Hepatocyte (in vitro differentiated cells): ENCODE data around the gene TTC28. TPM values are rescaled to one million over a fixed set of nuclear protein-coding genes. Genes with fewer than 3 reads are reported as not detected.
A peak's percentile ranks its signal among the peaks of the same experiment; 100 is the strongest.

Source experiments
- DNase-seq: peaks from one replicate; pipeline ENCODE4 v3.0.0-alpha.2; 2016; ENCODE audit warnings: low spot score
- H2AFZ ChIP-seq: fragments of 200-600 bp; sonication (generic); 2 replicates; pipeline ENCODE4 v1.6.0; 2016; ENCODE audit warnings: antibody characterized with exemption, mild to moderate bottlenecking
- H3K27ac ChIP-seq: fragments of 200-600 bp; sonication (generic); 2 replicates; pipeline ENCODE4 v1.5.1; 2016; ENCODE audit warnings: mild to moderate bottlenecking
- H3K27me3 ChIP-seq: fragments of 200-600 bp; sonication (generic); 2 replicates; pipeline ENCODE4 v1.6.1; 2016
- H3K36me3 ChIP-seq: fragments of 200-600 bp; sonication (generic); replicated peaks from 2 replicates; pipeline ENCODE4 v1.5.1; 2016; ENCODE audit warnings: low read depth; ENCODE audit not compliant: insufficient read depth
- H3K4me1 ChIP-seq: fragments of 200-600 bp; sonication (generic); 2 replicates; pipeline ENCODE4 v1.5.1; 2016; ENCODE audit warnings: mild to moderate bottlenecking, moderate library complexity; ENCODE audit not compliant: insufficient read depth
- H3K4me2 ChIP-seq: fragments of 200-600 bp; sonication (generic); 2 replicates; pipeline ENCODE4 v1.6.0; 2016
- H3K4me3 ChIP-seq: fragments of 200-600 bp; sonication (generic); 2 replicates; pipeline ENCODE4 v1.5.1; 2016; ENCODE audit warnings: mild to moderate bottlenecking
- H3K79me2 ChIP-seq: fragments of 200-600 bp; sonication (generic); 2 replicates; pipeline ENCODE4 v1.6.0; 2017; ENCODE audit warnings: mild to moderate bottlenecking
- H3K9me2 ChIP-seq: fragments of 200-600 bp; sonication (generic); replicated peaks from 2 replicates; pipeline ENCODE4 v1.6.0; 2017; ENCODE audit warnings: mild to moderate bottlenecking; ENCODE audit not compliant: insufficient read depth
- H3K9me3 ChIP-seq: fragments of 200-600 bp; sonication (generic); 2 replicates; pipeline ENCODE4 v1.5.1; 2016; ENCODE audit warnings: low read depth, mild to moderate bottlenecking
- H4K20me1 ChIP-seq: fragments of 200-600 bp; sonication (generic); 2 replicates; pipeline ENCODE4 v1.6.0; 2016; ENCODE audit warnings: mild to moderate bottlenecking; ENCODE audit not compliant: insufficient read depth, poor library complexity, severe bottlenecking
- EZH2 ChIP-seq: fragments of 200-600 bp; sonication (generic); IDR thresholded peaks from 2 replicates; pipeline ENCODE4 v1.6.1; 2016; ENCODE audit warnings: antibody characterized with exemption, mild to moderate bottlenecking, borderline replicate concordance
- EZH2phosphoT487 ChIP-seq: fragments of 200-600 bp; sonication (generic); IDR thresholded peaks from one replicate; pipeline ENCODE4 v1.6.1; 2018; ENCODE audit warnings: antibody characterized with exemption, mild to moderate bottlenecking, low read depth, moderate library complexity; ENCODE audit not compliant: unreplicated experiment, severe bottlenecking
- WGBS: methylation state at CpG from one replicate; pipeline ENCODE4 v1.1.6; 2016; ENCODE audit warnings: low lambda C conversion rate; ENCODE audit errors: missing lambda C conversion rate; 5-methylcytosine and 5-hydroxymethylcytosine counted together
- polyA plus RNA-seq: library from polyadenylated mRNA; unstranded; fragments of >200 nt; fragmentation: Nextera tagmentation; extraction: Ambion mirVana; gene quantifications from 2 replicates; pipeline ENCODE4 v1.2.1, GENCODE V29; 2016
- total RNA-seq: library from RNA; depleted of rRNA; stranded (reverse); fragments of >200 nt; gene quantifications from 2 replicates; pipeline ENCODE4 v1.2.3, GENCODE V29; 2014
- TF ChIP-seq, protein P1 (sequence below): fragments of 200-600 bp; sonication (generic); IDR thresholded peaks from 2 replicates; pipeline ENCODE4 v1.5.1; 2016; ENCODE audit warnings: antibody characterized with exemption, mild to moderate bottlenecking; ENCODE audit not compliant: poor library complexity

TTC28 gene
- total and polyA plus RNA-seq, 2 experiments from 2014 or later, result 14.7 to 30.4 TPM

DNA sequence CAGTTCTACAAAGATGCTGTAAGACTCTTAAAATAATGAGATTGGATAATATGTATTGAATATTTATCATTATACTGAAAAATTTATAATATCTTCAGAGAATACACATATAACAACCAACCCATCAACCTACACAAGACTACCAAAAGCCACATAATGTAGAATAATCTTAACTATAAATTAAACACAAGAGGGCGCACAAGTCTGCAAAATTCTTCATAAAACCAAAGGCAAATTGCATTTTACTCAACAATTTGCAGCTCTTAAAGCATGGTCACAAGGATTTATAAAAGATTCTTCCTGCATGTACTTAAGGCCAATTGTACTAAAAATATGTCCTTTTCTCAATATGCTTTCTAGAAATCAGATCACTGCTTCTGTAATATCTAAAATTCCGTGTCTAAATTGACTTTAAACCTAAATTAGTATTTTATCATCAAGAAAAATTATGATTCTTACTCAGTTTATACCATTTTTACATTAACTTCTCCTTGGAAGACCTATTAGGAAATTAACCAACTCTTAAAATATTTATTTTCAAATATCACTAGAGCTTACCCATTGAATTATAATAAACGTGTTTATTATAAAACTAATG, 79.0 kb downstream of the TTC28 start:
- H3K4me3 ChIP-seq, result no peak overlapping the region
- no peak overlapping the region for H3K4me2 ChIP-seq
- H3K36me3 ChIP-seq, result no peaks in the 10 kb centered on the region
- no peaks in the 10 kb centered on the region for H3K9me3 ChIP-seq
- TF ChIP-seq, protein P1, sequence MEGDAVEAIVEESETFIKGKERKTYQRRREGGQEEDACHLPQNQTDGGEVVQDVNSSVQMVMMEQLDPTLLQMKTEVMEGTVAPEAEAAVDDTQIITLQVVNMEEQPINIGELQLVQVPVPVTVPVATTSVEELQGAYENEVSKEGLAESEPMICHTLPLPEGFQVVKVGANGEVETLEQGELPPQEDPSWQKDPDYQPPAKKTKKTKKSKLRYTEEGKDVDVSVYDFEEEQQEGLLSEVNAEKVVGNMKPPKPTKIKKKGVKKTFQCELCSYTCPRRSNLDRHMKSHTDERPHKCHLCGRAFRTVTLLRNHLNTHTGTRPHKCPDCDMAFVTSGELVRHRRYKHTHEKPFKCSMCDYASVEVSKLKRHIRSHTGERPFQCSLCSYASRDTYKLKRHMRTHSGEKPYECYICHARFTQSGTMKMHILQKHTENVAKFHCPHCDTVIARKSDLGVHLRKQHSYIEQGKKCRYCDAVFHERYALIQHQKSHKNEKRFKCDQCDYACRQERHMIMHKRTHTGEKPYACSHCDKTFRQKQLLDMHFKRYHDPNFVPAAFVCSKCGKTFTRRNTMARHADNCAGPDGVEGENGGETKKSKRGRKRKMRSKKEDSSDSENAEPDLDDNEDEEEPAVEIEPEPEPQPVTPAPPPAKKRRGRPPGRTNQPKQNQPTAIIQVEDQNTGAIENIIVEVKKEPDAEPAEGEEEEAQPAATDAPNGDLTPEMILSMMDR, result peak; percentile 76
- no peak for TF ChIP-seq EZH2phosphoT487
- H3K27me3 ChIP-seq, result no peaks in the 10 kb centered on the region
- no peaks in the 10 kb centered on the region for H3K4me1 ChIP-seq
- DNase-seq, result peak; percentile 73
- no peaks in the 10 kb centered on the region for H4K20me1 ChIP-seq
- H3K27ac ChIP-seq, result no peak overlapping the region
- H2AFZ ChIP-seq, result no peak overlapping the region
- no peaks in the 10 kb centered on the region for H3K79me2 ChIP-seq
- WGBS, result 57% methylated on average over 3 of the region's 3 CpGs
- no peaks in the 10 kb centered on the region for H3K9me2 ChIP-seq

DNA sequence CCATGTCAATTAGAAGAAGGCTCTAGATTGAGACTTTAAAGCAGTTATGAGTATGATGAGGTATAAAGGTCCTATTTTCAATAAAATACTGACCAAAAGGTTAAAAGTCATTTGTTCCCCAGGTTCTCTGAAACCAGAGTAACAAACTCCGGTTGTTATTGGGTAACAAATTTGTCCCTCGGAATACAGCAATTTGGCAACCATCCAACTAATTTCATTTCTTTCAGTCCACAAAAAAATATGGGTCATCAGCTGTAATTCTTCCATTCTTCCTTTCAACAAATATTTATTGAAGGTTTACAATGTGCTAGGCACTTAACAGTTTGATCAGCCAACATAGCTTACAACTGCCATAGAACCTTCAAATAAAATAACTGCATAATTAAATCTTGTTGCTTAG, 79.9 kb downstream of the TTC28 start:
- H3K79me2 ChIP-seq, result no peaks in the 10 kb centered on the region
- no peak overlapping the region for H3K4me3 ChIP-seq
- TF ChIP-seq EZH2 (no peak), EZH2phosphoT487 (no peak)
- TF ChIP-seq, protein P1, result no peak
- no peaks in the 10 kb centered on the region for H3K36me3 ChIP-seq
- no peak overlapping the region for H3K4me2 ChIP-seq
- no peaks in the 10 kb centered on the region for H3K9me2 ChIP-seq
- no peak for DNase-seq
- no peaks in the 10 kb centered on the region for H3K4me1 ChIP-seq
- H3K9me3 ChIP-seq, result no peaks in the 10 kb centered on the region
- 67% methylated on average over 2 of the region's 2 CpGs for WGBS
- no peak overlapping the region for H2AFZ ChIP-seq
- no peaks in the 10 kb centered on the region for H4K20me1 ChIP-seq
- no peaks in the 10 kb centered on the region for H3K27me3 ChIP-seq
- no peak overlapping the region for H3K27ac ChIP-seq

DNA sequence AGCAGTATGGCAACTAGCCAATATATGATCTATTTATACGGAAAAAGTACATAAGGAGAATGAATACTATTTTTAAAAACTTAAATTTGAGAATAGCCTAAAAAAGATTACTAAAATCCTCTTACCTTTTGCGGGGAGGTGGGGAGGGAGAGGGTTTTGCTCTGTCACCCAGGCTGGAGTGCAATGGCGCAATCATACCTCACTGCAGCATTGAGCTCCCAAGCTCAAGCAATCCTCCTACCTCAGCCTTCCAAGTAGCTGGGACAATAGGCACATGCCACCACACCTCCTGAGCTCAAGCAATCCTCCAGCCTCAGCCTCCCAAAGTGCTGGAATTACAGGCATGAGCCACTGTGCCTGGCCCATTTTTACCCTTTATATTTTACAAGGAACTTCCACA, 82.0 kb downstream of the TTC28 start:
- H3K27me3 ChIP-seq, result no peaks in the 10 kb centered on the region
- H2AFZ ChIP-seq, result no peak overlapping the region
- H4K20me1 ChIP-seq, result no peaks in the 10 kb centered on the region
- H3K4me1 ChIP-seq, result no peaks in the 10 kb centered on the region
- no peak overlapping the region for H3K4me3 ChIP-seq
- WGBS, result 97% methylated on average over 3 of the region's 3 CpGs
- H3K79me2 ChIP-seq, result no peaks in the 10 kb centered on the region
- H3K9me2 ChIP-seq, result no peaks in the 10 kb centered on the region
- DNase-seq, result no peak
- H3K36me3 ChIP-seq, result no peaks in the 10 kb centered on the region
- TF ChIP-seq EZH2 (no peak), EZH2phosphoT487 (no peak)
- TF ChIP-seq, protein P1, result no peak
- H3K9me3 ChIP-seq, result no peaks in the 10 kb centered on the region
- no peak overlapping the region for H3K4me2 ChIP-seq
- no peak overlapping the region for H3K27ac ChIP-seq
